NCI-H345 treated with DMSO at 0.1 percent for 48 hours (cell line): ENCODE measurements around the gene KIF1A.

Source experiments
- DNase-seq: peaks from one replicate; lab custom pipeline; 2025; ENCODE audit not compliant: unreplicated experiment; lab: John Stamatoyannopoulos, UW

Gene KIF1A

GRCh38 chr2:240799033-240799820, 20.8 kb downstream of the KIF1A start:
- no peak for DNase-seq

DNA sequence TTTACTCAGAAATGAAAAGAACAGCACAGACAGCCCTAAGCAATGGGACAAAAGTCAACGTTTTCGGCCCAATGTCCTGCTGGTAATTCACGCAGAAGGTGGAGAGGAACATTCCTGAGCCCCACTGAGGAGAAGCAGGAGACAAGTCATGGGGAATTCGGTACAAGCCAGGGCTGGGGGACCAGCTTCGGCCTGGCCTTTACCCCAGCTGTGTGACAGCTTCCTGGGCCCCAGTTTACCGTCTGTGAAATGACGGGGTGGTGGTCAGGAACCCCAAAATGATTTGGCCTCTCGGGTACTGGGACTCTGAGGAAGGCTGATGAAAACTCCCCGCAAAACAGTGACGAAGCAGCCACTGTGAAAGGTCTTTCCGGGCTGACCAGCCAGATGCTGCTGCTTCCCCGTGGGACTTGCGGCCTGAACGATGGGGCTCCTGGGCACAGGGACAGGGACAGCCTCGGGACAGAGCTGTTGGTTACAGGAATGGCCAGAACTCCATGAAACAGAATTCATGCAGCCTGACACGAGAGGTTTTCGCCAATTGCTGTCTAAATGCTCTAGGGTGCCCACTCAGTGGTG, 21.6 kb downstream of the KIF1A start:
- no peak for DNase-seq

GRCh38 chr2:240797914-240798313, 22.1 kb downstream of the KIF1A start:
- DNase-seq = no peak

GRCh38 chr2:240797500-240797895, 22.5 kb downstream of the KIF1A start:
- DNase-seq = no peak

GRCh38 chr2:240796543-240797499, 23.2 kb downstream of the KIF1A start:
- no peak for DNase-seq

DNA sequence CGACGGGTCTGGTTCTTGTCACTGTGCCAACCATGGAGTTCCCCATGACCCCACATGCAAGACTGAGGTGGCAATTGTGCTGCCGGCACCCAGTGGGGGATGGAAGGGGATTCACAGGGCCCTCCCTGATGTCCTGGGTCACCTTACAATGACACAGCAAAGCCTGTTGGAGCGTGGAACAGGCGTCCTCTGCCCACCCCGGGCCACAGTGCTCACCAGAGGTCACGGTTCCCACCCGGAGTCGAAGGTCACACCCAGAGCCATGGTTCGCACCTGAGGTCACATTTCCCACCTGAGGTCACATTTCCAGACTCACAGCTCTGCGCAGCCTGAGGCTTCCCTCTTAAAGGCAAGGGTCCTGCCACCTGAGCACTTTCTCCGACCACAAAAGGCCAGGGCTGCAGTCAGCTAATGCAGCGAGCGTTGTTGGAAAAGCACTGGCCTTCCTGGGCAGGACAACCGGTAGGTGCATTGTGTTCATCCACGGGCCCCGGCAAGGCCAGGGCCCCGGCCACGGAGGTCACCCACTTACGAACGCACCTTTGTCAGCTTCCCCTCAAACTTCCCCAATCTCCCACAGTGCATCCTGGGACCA, 24.0 kb downstream of the KIF1A start:
- no peak for DNase-seq

DNA sequence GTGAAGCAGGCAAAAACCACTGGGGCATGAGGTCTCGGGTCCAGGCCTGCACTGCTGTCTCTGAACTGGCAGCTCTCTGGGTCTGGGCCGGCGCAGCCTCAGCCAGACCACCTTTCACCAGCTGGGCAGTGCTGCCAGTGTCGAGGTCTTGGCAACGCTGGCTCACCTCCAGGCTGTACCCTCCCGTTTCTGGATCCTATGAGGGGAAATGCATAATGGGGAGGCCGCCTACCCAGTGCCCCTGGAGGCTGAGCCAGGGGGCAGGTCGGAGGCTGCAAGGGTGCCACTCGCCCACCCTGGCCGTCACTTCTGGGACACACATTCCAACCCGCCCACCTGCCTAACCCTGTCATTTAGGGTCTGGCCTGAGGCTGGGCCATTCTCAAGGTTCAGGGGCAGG, 24.6 kb downstream of the KIF1A start:
- no peak for DNase-seq

- DNase-seq = no peak
These were observed 25.8 kb downstream of the KIF1A start for GRCh38 chr2:240794178-240794721.

DNA sequence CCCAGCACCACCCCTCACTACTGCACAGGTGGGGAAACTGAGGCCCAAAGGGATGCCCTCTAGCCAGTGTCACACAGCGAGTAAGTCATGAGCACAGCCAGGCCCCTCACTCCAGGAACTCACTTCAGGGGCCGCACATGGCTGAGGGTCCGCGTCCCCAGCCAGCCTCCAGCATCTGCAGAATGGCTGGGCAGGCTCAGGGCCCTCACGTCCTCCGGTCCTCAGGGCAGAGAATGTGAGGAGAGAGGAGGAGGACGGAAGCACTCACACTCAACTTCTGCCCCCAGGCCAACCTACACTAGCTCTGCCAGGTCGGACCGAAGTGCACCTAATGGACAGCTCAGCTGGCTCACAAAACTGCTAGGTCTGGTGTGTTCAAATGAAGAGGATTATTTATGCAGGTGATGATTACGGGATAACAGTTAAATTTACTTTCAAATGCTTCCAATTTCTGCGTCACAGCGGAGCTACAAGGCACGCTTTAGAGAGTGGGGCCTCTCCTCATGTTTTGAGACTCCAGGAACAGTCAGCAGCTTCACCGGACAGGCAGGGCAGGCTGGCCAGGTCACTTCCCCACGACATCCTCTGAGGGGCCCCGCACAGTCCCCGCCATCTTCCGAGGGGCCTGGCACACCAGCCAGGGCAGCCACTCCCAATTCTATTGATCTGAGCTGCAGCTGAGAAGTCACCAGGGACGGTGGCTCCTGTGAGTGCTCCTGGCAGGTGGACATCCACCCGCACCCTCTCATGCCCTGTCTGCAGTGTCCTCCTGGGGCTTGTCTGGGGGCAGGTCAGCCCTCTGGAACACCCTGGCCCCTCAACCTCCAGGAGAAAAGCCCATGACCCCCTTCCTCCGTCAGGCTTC, 26.5 kb downstream of the KIF1A start:
- no peak for DNase-seq

DNA sequence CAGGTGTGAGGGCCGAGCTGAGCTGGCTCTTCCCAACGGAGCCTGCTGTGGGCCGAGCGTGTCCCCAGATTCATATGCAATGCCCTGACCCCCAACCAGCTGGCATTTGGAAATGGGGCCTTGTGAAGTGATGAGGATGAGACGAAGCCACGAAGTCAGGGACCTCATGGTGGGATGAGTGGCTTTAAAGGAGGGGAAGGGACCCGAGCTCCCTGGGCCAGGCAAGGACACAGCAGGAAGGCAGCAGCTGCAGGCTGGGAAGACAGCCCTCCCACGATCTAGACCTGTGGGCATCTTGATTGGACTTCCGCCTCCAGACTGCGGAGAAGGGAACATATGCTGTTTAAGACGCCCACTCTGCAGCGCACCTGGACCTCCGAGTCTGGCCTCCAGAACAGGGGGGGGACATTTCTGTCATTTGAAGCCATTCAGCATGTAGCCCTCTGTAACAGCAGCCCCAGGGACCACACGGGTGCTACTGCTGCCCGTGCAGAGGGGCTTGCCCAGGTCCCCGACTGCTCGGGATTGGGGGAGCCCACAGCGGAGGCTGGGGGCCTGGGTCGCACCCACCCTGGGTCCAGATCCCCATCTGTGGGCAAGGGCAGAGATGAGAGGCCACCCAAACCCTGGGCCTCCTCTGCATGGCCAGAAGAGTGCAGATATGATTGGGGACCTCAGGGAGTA, 27.2 kb downstream of the KIF1A start:
- DNase-seq = no peak

- DNase-seq = no peak
These were observed 28.0 kb downstream of the KIF1A start for GRCh38 chr2:240791821-240792628.

- DNase-seq = no peak
These were observed 28.7 kb downstream of the KIF1A start for GRCh38 chr2:240791221-240791800.

GRCh38 chr2:240790370-240791220, 29.4 kb downstream of the KIF1A start:
- no peak for DNase-seq

DNA sequence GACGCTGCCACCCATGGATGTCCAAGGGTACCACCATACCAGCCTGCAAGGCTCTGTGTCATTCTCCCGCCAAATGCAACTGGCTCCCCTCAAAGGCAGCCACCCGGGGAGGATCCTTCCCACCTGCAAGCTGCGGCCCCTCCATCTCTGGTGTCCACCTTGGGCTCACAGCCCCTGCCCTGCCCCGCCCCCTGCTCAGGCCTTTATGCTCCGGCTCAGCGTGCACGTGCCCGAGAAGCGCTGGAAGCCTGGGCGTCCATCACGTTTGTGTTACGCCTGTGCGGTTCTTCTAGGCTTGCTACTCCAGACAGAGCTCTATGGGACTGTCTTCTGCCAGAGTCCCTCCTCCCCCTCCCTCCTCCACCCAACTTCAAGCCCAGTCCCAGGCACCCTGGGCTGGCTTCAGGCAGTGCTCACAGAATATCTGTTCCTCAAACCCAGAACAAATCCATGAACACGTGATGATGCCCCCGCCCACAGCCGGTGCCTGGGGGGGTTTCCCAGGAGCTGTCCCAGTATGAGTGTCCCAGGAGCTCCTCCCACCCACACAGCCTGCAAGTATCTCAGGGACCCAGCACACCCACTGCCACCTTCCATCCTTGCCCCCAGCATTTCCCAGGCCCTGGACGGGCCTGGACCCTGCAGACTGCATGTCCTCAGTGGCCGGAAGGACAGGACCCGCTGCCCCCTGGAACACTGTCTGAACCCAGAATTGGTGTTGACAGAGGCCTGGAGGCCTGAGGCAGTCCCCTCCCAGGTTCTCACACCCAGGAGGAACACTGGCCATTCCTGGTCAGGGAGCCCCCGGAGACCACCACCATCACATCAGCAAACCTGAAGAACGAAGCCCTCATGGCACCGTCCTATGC, 30.3 kb downstream of the KIF1A start:
- no peak for DNase-seq

DNA sequence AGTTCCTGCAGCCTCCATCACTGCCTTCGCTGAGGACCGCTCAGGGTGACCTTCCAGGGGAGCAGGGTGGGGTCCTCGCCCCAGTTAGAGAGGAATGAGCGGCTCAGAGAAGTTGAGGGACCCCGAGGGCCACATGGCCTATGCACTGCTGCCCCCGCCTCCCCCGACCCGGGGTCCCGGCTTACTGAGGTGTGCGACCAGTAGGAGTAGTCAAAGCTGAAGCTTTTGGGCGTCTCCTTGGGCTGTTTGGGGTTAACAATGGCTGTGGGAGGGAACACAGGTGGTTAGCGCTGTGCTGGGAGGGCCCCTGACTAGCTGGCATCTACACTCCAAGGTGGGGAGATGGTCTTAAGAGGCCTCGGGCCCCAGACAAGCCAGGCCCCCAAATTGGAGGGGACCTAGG, 31.0 kb downstream of the KIF1A start:
- no peak for DNase-seq

GRCh38 chr2:240788482-240788881, 31.5 kb downstream of the KIF1A start:
- no peak for DNase-seq
